Caki2 (cell line): ENCODE measurements around the gene WDR18. TPM values are rescaled to one million over a fixed set of nuclear protein-coding genes. Genes with fewer than 3 reads are reported as not detected.

Experiments
- DNase-seq: peaks from one replicate; pipeline ENCODE4 v3.0.0-alpha.2; 2015; ENCODE audit warnings: low read depth
- in situ Hi-C: cut with HindIII; loops from 2 replicates; pipeline ENCODE4 v1.10.0; 2016; ENCODE audit warnings: low sequenced_read_pairs, low pct_unique_long_range_greater_than_20kb, mixed read lengths
- total RNA-seq: library from RNA; depleted of rRNA; stranded (reverse); fragments of >200 nt; shearing (Covaris generic); gene quantifications from 2 replicates; pipeline ENCODE4 v1.2.3, GENCODE V29; 2014; ENCODE audit warnings: low replicate concordance; rRNA removed

Gene WDR18
- total RNA-seq, result 99.1 and 111 TPM in 2 replicates

- DNase-seq, result peak; percentile 65
- in situ Hi-C loops, result no loop called here
Observed at GRCh38 chr19:984165-984967, at the start of gene WDR18. Gene WDR18 (plus strand): TSS chr19:984345. CDS start chr19:984354, 9 bp downstream.

DNA sequence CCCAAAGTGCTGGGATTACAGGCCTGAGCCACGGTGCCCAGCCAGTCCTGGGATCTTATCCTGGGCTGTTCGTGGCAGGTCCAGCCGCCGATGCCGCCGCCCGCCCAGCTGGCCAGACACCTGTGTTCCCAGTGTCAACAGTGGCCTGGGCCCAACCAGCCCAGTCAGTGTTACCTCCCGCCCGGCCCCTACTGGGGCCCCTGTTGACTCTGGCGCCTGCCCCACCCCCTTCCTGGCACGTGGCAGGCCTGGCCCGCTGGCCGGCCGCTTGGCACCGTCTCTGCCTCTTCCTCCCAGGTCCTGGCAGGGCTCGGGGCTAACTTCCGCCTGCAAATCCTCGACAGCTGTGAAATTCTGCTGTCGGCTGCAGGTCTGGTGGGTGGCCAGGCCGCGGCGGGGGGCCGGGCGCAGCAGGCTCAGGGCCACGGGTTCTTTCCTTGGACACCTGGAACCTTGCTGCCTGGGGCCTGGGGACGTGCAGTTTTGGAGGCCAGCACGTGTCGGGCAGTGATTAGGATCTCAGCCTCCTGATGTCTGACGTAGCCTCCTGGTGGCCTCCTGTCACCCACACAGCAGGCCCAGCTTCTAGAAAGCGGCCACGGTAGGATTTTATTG lies 49.2 kb upstream of the WDR18 start:
- DNase-seq, result no peak

DNA sequence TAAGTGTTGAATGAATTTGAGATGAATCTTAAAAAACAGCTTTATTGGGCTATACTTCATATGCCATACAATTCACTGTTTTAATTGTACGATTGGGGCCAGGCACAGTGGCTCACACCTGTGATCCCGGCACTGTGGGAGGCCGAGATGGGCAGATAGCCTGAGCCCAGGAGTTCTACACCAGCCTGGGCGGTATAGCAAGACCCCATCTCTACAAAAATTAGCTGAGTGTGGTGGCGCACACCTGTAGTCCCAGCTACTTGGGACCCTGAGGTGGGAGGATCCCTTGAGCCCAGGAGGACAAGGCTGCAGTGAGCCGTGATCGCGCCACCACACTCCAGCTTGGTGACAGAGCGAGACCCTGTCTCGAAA lies 48.0 kb upstream of the WDR18 start:
- in situ Hi-C loops, result no loop called here
- no peak for DNase-seq

More for the DNA sequence above, 49.2 kb upstream of the WDR18 start:
- in situ Hi-C loops, result no loop called here

GRCh38 chr19:937259-937694 lies 46.9 kb upstream of the WDR18 start:
- in situ Hi-C loops, result no loop called here
- no peak for DNase-seq

- in situ Hi-C loops, result no loop called here
- DNase-seq, result no peak
Observed at GRCh38 chr19:938233-938923, 45.8 kb upstream of the WDR18 start.

DNA sequence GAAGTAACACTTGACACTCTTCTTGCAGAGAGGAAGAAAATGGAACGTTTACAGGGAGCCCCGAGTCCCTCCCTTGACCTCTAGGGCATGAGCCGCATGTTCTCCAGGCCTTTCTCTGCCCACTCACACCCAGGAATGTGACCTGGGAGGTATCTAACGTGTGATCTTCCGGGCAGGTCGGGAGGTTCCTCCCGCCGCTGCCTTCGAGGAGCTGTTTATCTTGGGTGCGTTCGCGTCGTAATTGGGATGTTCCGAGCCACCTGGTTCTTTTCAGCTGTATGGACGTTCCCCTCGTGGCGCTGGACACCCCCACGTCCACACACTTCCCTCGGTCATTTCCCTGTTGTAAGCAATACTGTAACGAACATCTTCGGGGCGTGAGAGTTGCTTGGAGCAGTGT lies 44.7 kb upstream of the WDR18 start:
- in situ Hi-C loops, result no loop called here
- no peak for DNase-seq

DNA sequence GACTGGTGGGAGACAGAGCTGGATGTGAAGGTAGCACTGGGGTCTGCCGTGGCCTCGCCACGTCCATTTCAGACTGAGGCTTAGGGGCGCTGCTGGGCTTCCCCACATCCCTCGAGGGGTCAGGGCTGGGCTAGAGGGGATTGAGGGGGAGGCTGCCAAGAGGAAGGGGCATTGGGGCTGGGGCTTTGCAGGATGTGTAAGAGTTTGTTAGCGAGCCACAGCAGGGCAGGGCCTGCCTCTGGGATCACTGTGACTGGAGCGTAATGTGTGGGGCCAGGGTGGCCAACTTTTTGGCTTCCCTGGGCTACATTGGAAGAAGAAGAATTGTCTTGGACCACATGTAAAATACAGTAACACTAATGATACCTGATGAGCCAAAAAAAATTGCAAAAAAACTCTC lies 44.2 kb upstream of the WDR18 start:
- in situ Hi-C loops, result no loop called here
- no peak for DNase-seq

- DNase-seq, result peak; percentile 85
- in situ Hi-C loops, result no loop called here
Observed at GRCh38 chr19:940591-941291, 43.4 kb upstream of the WDR18 start.

DNA sequence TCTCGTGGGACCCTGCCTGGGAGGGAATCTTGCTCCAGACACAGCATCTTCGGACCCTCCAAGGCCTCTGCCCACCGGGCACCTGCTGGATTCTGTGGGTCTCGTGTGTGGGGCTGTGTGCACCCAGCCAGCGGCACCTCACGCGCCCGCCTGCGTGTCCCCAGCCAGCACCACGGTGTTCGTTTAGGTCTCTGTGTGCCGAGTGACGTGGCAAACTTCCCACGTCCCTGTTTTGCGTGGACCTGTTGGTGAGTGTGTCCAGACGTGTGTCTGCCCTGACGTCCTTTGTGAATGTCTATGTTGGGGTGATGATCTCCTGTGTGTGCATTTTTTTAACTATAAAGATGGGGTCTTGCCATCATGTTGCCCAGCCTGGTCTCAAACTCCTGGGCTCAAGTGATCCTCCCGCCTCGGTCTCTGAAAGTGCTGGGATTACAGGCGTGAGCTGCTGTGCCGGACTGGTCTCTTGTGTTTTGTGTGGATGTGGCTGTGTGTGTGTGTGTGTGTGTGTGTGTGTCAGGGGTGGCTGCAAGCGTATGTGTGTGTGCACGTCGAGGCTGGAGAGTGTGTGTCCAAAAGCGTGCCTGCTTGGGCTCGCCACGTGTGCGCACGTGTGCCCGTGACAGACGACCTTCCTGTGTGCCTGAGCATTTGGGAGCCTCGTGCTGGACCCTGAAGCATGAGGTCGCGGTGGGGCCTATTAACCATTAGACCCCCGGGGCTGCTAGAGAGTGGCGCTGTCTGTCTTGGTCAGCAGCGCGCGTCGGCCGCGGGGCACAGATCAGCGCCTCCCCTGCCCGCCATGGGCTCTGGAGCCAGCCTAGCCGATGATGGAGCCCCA lies 42.6 kb upstream of the WDR18 start:
- in situ Hi-C loops, result no loop called here
- no peak for DNase-seq

- in situ Hi-C loops, result no loop called here
Observed at GRCh38 chr19:942133-942645, 42.0 kb upstream of the WDR18 start.

GRCh38 chr19:943551-944170 lies 40.5 kb upstream of the WDR18 start:
- DNase-seq, result no peak
- in situ Hi-C loops, result no loop called here

More at GRCh38 chr19:942133-942645, 42.0 kb upstream of the WDR18 start:
- DNase-seq, result no peak

GRCh38 chr19:944171-944567 lies 40.0 kb upstream of the WDR18 start:
- DNase-seq, result no peak
- in situ Hi-C loops, result no loop called here

DNA sequence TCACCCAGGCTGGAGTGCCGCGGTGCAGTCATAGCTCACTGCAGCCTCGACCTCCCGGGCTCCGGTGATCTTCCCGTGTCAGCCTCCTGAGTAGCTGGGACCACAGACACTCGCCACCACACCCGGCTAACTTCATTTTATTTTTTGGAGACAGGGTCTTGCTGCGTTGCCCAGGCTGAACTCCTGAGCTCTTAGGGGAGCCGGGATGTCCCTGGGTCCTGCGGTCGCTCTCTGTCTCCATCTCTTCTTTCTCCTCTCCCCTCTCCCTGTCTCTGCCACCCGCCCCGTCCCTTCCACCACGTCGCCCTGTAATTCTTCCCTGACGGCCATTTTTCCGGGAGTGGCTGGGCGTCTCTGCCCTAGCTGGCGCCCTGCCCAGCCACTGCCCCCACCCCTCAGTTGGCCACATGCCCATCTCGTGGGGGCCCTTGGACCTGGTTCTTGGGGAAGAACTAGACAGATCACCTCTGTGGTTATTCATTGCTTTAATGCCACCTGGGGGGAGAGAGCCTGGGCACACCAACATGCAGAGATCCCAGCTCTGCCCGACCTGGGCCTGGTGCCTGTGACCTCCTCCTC lies 39.4 kb upstream of the WDR18 start:
- DNase-seq, result peak; percentile 42
- in situ Hi-C loops, result no loop called here

GRCh38 chr19:945401-946252 lies 38.5 kb upstream of the WDR18 start:
- in situ Hi-C loops, result no loop called here
- no peak for DNase-seq

- in situ Hi-C loops, result no loop called here
- no peak for DNase-seq
Observed at GRCh38 chr19:947090-947706, 36.9 kb upstream of the WDR18 start.
